Measurements from ENCODE around the gene FKBP3. TPM values are rescaled to one million over a fixed set of nuclear protein-coding genes. Genes with fewer than 3 reads are reported as not detected.

Gene FKBP3
- total RNA-seq, 1 donor from 2014 or later: 44.7 TPM

GRCh38 chr14:45078323-45078722 lies 56.0 kb downstream of the FKBP3 start:
- DNase-seq (ENCODE audit: low read depth): no peak
- no peak overlapping the region for H3K4me3 ChIP-seq (ENCODE audit: low read depth, low read length)
- H3K36me3 ChIP-seq (ENCODE audit: control insufficient read depth, insufficient read depth, low read length): no peaks in the 10 kb centered on the region
- TF ChIP-seq CTCF (IDR thresholded peaks at IDR 0.05; ENCODE audit: insufficient read depth, low read length, poor library complexity, severe bottlenecking): no peak
- no peaks in the 10 kb centered on the region for H3K27me3 ChIP-seq (ENCODE audit: control insufficient read depth, insufficient read depth, low read length)

- Histone ChIP-seq H3K36me3 (ENCODE audit: control insufficient read depth, insufficient read depth, low read length) (no peaks in the 10 kb centered on the region), H3K27me3 (ENCODE audit: control insufficient read depth, insufficient read depth, low read length) (no peaks in the 10 kb centered on the region), H3K4me3 (ENCODE audit: low read depth, low read length) (no peak overlapping the region)
- DNase-seq (ENCODE audit: low read depth): no peak
- no peak for TF ChIP-seq CTCF (IDR thresholded peaks at IDR 0.05; ENCODE audit: insufficient read depth, low read length, poor library complexity, severe bottlenecking)
Measured at GRCh38 chr14:45073231-45073879, 60.9 kb downstream of the FKBP3 start.

GRCh38 chr14:45072126-45072525 lies 62.2 kb downstream of the FKBP3 start:
- H3K4me3 ChIP-seq (ENCODE audit: low read depth, low read length): no peak overlapping the region
- DNase-seq (ENCODE audit: low read depth): no peak
- no peaks in the 10 kb centered on the region for H3K27me3 ChIP-seq (ENCODE audit: control insufficient read depth, insufficient read depth, low read length)
- H3K36me3 ChIP-seq (ENCODE audit: control insufficient read depth, insufficient read depth, low read length): no peaks in the 10 kb centered on the region
- no peak for TF ChIP-seq CTCF (IDR thresholded peaks at IDR 0.05; ENCODE audit: insufficient read depth, low read length, poor library complexity, severe bottlenecking)

- no peaks in the 10 kb centered on the region for H3K36me3 ChIP-seq (ENCODE audit: control insufficient read depth, insufficient read depth, low read length)
- no peaks in the 10 kb centered on the region for H3K27me3 ChIP-seq (ENCODE audit: control insufficient read depth, insufficient read depth, low read length)
- no peak for TF ChIP-seq CTCF (IDR thresholded peaks at IDR 0.05; ENCODE audit: insufficient read depth, low read length, poor library complexity, severe bottlenecking)
- DNase-seq (ENCODE audit: low read depth): no peak
- no peak overlapping the region for H3K4me3 ChIP-seq (ENCODE audit: low read depth, low read length)
Measured at GRCh38 chr14:45070215-45070614, 64.1 kb downstream of the FKBP3 start.

- no peak for DNase-seq (ENCODE audit: low read depth)
- no peak for TF ChIP-seq CTCF (IDR thresholded peaks at IDR 0.05; ENCODE audit: insufficient read depth, low read length, poor library complexity, severe bottlenecking)
- Histone ChIP-seq H3K4me3 (ENCODE audit: low read depth, low read length) (no peak overlapping the region), H3K36me3 (ENCODE audit: control insufficient read depth, insufficient read depth, low read length) (no peaks in the 10 kb centered on the region), H3K27me3 (ENCODE audit: control insufficient read depth, insufficient read depth, low read length) (no peaks in the 10 kb centered on the region)
Measured at GRCh38 chr14:45068396-45068795, 65.9 kb downstream of the FKBP3 start.

GRCh38 chr14:45066667-45067066 lies 67.6 kb downstream of the FKBP3 start:
- no peak for DNase-seq (ENCODE audit: low read depth)
- TF ChIP-seq CTCF (IDR thresholded peaks at IDR 0.05; ENCODE audit: insufficient read depth, low read length, poor library complexity, severe bottlenecking): no peak

More at GRCh38 chr14:45066667-45067066, 67.6 kb downstream of the FKBP3 start:
- Histone ChIP-seq H3K27me3 (ENCODE audit: control insufficient read depth, insufficient read depth, low read length) (no peaks in the 10 kb centered on the region), H3K36me3 (ENCODE audit: control insufficient read depth, insufficient read depth, low read length) (no peaks in the 10 kb centered on the region), H3K4me3 (ENCODE audit: low read depth, low read length) (no peak overlapping the region)
